IPS-15b (cell line): ENCODE data around the gene ENTPD5.
"Not testable (repeated sequence)": the region's sequence is repeated elsewhere in the genome, so short reads cannot be mapped to it uniquely, and the experiment has no call there.

Experiments
- H3K27me3 ChIP-seq: one replicate; pipeline ENCODE4 v1.6.1; 2013; ENCODE audit warnings: low read length; ENCODE audit not compliant: control insufficient read depth, insufficient read depth
- H3K36me3 ChIP-seq: one replicate; pipeline ENCODE4 v1.6.1; 2013; ENCODE audit warnings: low read length; ENCODE audit not compliant: control insufficient read depth, insufficient read depth
- H3K4me1 ChIP-seq: one replicate; pipeline ENCODE4 v1.6.1; 2013; ENCODE audit warnings: mild to moderate bottlenecking, low read length; ENCODE audit not compliant: control insufficient read depth, insufficient read depth
- H3K4me3 ChIP-seq: one replicate; pipeline ENCODE4 v1.5.1; 2013; ENCODE audit warnings: low read depth, low read length
- H3K9ac ChIP-seq: one replicate; pipeline ENCODE4 v1.6.1; 2013; ENCODE audit warnings: low read depth, mild to moderate bottlenecking, low read length
- H3K9me3 ChIP-seq: one replicate; pipeline ENCODE4 v1.6.1; 2013; ENCODE audit warnings: mild to moderate bottlenecking, low read length; ENCODE audit not compliant: control insufficient read depth, insufficient read depth

Gene ENTPD5

DNA sequence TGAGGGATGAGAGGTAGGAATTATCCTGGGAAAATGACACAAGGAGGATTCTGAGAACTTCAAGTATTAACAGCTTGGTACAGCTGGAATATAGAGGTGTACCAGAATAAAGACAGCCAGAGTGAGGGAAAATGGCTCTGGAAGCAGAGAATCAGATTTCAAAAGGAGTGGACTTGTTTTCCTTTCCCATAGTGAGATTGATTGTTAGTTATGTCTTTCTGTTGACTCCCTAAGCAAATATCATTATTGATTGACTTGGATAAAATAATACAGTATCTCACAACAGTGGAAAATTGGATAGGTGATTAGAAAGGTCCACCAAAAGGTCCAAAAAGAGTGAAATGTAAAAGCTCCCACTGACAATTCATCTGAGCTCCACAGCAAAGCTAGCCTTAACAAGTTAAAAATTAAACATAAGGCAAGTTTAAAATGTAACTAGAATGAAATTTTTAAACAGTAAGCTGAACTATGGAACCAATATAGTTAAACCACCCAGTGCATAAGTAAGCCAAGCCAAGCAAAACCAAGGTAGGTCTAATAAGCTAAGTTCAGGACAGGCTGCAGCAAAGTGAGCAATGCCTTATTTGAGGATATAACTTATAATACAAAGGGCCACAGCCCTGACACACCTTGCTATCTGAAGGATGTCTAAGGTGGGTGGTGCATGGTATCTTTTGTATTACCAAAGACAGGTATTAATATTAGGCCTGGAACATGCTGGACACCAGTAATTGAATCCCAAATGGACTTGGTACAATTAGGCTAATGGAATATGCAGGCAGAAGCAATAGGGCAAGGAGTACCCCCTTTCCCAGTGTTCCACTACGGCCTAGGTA is 21.8 kb downstream of the ENTPD5 start:
- no peaks in the 10 kb centered on the region for H3K9me3 ChIP-seq
- H3K4me1 ChIP-seq, result no peaks in the 10 kb centered on the region

GRCh38 chr14:73996731-73997107 is 22.4 kb downstream of the ENTPD5 start:
- Histone ChIP-seq H3K4me3 (no peak overlapping the region), H3K27me3 (no peaks in the 10 kb centered on the region), H3K9ac (no peak overlapping the region), H3K4me1 (no peaks in the 10 kb centered on the region), H3K9me3 (no peaks in the 10 kb centered on the region), H3K36me3 (no peaks in the 10 kb centered on the region)

More for the DNA sequence above, 21.8 kb downstream of the ENTPD5 start:
- Histone ChIP-seq H3K27me3 (no peaks in the 10 kb centered on the region), H3K9ac (no peak overlapping the region), H3K36me3 (no peaks in the 10 kb centered on the region), H3K4me3 (no peak overlapping the region)

DNA sequence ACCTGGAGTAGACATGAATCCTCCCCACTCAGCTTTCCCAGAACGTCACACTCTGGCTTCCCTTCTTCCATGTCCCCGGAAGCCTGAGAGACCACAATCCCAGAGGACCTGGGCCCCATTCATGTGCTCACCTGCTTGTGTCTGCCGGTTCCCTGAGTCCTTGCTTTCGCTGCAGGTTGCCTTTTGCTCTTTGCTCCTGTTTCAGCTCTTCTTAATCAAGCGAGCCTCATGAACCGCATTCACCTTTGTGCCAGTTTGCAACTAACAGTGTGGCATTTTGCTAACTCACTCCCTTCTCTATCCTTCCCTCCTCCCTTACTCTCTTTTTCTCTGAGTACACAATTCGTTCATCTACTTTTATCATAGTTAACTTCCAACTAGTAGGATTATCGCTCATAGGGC is 23.1 kb downstream of the ENTPD5 start:
- no peaks in the 10 kb centered on the region for H3K27me3 ChIP-seq
- no peaks in the 10 kb centered on the region for H3K36me3 ChIP-seq
- no peak overlapping the region for H3K9ac ChIP-seq
- H3K9me3 ChIP-seq, result no peaks in the 10 kb centered on the region
- peaks cover 1% of the 10 kb centered on the region for H3K4me1 ChIP-seq
- no peak overlapping the region for H3K4me3 ChIP-seq

GRCh38 chr14:73994926-73995325 is 24.2 kb downstream of the ENTPD5 start:
- not testable (repeated sequence) for H3K4me3 ChIP-seq, H3K9ac ChIP-seq, H3K4me1 ChIP-seq

GRCh38 chr14:73991092-73991491 is 28.0 kb downstream of the ENTPD5 start:
- peaks cover 2% of the 10 kb centered on the region for H3K4me1 ChIP-seq
- peaks cover 5% of the 10 kb centered on the region for H3K36me3 ChIP-seq
- no peak overlapping the region for H3K9ac ChIP-seq
- H3K27me3 ChIP-seq, result no peaks in the 10 kb centered on the region
- no peak overlapping the region for H3K4me3 ChIP-seq
- no peaks in the 10 kb centered on the region for H3K9me3 ChIP-seq

More at GRCh38 chr14:73994926-73995325, 24.2 kb downstream of the ENTPD5 start:
- H3K36me3 ChIP-seq, H3K9me3 ChIP-seq, H3K27me3 ChIP-seq: not testable (repeated sequence)

- H3K9me3 ChIP-seq, H3K27me3 ChIP-seq, H3K4me1 ChIP-seq, H3K4me3 ChIP-seq, H3K36me3 ChIP-seq, H3K9ac ChIP-seq: not testable (repeated sequence)
Measured at GRCh38 chr14:73988656-73989055, 30.4 kb downstream of the ENTPD5 start.

DNA sequence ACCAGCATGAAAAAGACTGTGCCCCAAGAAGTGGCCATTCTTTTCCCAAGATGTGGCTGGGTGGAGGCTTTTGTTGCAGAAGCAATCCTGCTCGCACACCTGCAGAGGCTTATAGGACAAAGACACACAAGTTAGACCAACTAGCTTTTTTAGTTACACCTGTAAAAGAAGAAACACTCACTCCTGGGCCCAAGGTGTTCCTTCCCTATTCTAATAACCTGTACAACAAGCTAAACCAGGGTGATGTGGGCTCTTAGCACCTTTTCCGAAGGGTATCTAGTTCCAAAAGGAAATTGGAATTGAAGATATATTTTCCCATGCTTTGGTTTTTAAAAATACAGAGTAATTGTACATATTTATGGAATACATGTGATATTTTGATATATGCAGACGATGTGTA is 31.0 kb downstream of the ENTPD5 start:
- Histone ChIP-seq H3K4me3 (no peak overlapping the region), H3K9me3 (no peaks in the 10 kb centered on the region), H3K36me3 (peaks cover 6% of the 10 kb centered on the region), H3K4me1 (peaks cover 2% of the 10 kb centered on the region), H3K27me3 (no peaks in the 10 kb centered on the region), H3K9ac (no peak overlapping the region)

DNA sequence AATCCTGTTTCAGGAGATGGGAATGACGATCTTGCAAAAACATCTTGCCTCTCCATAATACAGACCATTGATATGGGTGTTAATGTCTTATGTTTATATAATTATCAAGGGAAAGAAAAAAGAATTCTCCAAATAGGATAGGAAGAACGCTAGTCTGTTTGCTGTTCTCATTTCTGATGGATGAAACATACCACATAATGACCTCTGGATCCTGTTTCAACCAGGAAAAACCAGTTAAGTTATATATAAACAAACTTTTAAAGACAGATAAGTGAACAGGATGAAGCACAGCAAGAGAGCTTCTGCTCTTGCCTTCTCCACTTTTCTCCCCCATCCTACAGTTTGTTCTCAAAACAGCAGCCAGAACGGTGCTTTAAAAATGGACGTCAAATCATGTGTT is 41.2 kb downstream of the ENTPD5 start:
- H3K9me3 ChIP-seq, result no peaks in the 10 kb centered on the region
- no peaks in the 10 kb centered on the region for H3K36me3 ChIP-seq
- no peak overlapping the region for H3K9ac ChIP-seq
- no peak overlapping the region for H3K4me3 ChIP-seq
- H3K4me1 ChIP-seq, result no peaks in the 10 kb centered on the region
- H3K27me3 ChIP-seq, result no peaks in the 10 kb centered on the region

GRCh38 chr14:73976125-73976524 is 43.0 kb downstream of the ENTPD5 start:
- H3K27me3 ChIP-seq, result no peaks in the 10 kb centered on the region
- no peaks in the 10 kb centered on the region for H3K4me1 ChIP-seq
- H3K36me3 ChIP-seq, result no peaks in the 10 kb centered on the region
- no peak overlapping the region for H3K4me3 ChIP-seq
- no peaks in the 10 kb centered on the region for H3K9me3 ChIP-seq
- H3K9ac ChIP-seq, result no peak overlapping the region

DNA sequence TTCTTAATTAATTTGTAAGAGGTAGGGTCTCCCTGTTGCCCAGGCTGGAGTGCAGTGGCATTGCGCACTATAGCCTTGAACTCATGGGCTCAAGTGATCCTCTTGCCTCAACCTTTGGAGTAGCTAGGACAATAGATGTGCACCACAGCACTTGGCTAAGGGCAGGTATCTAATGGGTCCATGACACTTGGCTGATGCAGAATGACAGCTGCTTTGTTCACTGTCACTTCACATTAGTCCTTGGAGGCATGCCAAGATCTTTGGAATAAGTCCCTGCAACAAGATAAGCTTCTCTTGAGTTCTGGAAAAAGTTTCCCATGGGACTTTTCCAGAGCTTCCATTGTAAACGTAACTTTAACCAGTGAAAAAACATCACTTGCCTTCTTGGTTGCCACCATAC is 45.6 kb downstream of the ENTPD5 start:
- no peaks in the 10 kb centered on the region for H3K9me3 ChIP-seq
- H3K36me3 ChIP-seq, result peaks cover 4% of the 10 kb centered on the region
- no peaks in the 10 kb centered on the region for H3K4me1 ChIP-seq
- no peak overlapping the region for H3K9ac ChIP-seq
- H3K27me3 ChIP-seq, result no peaks in the 10 kb centered on the region
- H3K4me3 ChIP-seq, result no peak overlapping the region

DNA sequence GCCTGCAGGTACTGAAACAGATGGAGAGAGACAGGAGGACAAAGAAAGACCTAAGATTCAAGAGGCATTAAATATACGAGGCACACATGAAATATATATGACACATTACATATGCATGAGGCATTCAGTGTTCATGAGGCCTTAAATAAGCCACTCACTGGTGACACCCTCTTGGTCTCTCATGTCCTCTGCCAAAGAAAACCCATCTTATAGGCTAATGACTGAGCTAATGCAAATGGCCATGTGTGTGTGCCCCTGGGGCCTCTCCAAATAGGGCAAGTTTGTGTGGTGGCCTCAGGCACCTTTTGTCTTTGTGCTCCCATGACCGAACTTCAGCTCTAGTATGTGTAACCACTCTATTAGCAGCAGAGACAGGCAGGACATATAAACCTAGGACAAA is 50.2 kb downstream of the ENTPD5 start:
- Histone ChIP-seq H3K27me3 (no peaks in the 10 kb centered on the region), H3K36me3 (peaks cover 4% of the 10 kb centered on the region), H3K9me3 (no peaks in the 10 kb centered on the region), H3K4me1 (no peaks in the 10 kb centered on the region), H3K9ac (no peak overlapping the region), H3K4me3 (no peak overlapping the region)

DNA sequence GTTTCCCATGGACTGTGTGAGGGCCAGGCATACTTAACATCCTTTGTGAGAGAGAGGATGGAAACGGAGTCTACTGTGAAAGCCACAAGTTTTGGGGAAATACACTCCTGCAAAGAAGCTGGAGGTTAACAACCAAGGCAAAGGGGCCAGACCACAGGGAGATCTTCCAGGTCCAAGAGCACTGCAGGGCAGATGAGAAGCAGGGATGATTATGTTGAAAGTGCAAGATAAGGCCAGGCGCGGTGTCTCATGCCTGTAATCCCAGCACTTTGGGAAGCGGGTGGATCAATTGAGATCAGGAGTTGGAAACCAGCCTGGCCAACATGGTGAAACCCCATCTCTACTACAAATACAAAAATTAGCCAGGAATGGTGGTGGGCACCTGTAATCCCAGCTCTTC is 53.9 kb downstream of the ENTPD5 start:
- Histone ChIP-seq H3K27me3 (no peaks in the 10 kb centered on the region), H3K9me3 (no peaks in the 10 kb centered on the region), H3K9ac (no peak overlapping the region), H3K36me3 (peaks cover 16% of the 10 kb centered on the region), H3K4me3 (no peak overlapping the region), H3K4me1 (no peaks in the 10 kb centered on the region)
